NT2/D1 (cell line): ENCODE results near the gene DDX10.

Experiments
- DNase-seq: peaks from one replicate; pipeline ENCODE4 v3.0.0-alpha.2; 2011; ENCODE audit warnings: low read depth, low spot score
- H3K27me3 ChIP-seq: 2 replicates; pipeline ENCODE4 v1.6.0; 2011; ENCODE audit warnings: mild to moderate bottlenecking; ENCODE audit not compliant: insufficient read length, insufficient read depth
- H3K36me3 ChIP-seq: 2 replicates; pipeline ENCODE4 v1.6.1; 2011; ENCODE audit warnings: mild to moderate bottlenecking, low read length, mixed read lengths; ENCODE audit not compliant: insufficient read depth, insufficient read length
- H3K4me1 ChIP-seq: 2 replicates; pipeline ENCODE4 v1.5.1; 2011; ENCODE audit not compliant: insufficient read depth, insufficient read length
- H3K4me3 ChIP-seq: 2 replicates; pipeline ENCODE4 v1.5.1; 2011; ENCODE audit warnings: low read depth; ENCODE audit not compliant: insufficient read length
- H3K9ac ChIP-seq: 2 replicates; pipeline ENCODE4 v1.6.0; 2011; ENCODE audit warnings: low read depth; ENCODE audit not compliant: insufficient read length
- H3K9me3 ChIP-seq: 2 replicates; pipeline ENCODE4 v1.5.1; 2011; ENCODE audit warnings: mild to moderate bottlenecking, low read length; ENCODE audit not compliant: insufficient read depth
- SUZ12 ChIP-seq: IDR thresholded peaks from 2 replicates; pipeline ENCODE4 v1.6.1; 2011; ENCODE audit not compliant: insufficient read length, insufficient read depth; ENCODE audit errors: extremely low read depth
- YY1 ChIP-seq: IDR thresholded peaks from 2 replicates; pipeline ENCODE4 v1.6.1; 2011; ENCODE audit not compliant: insufficient read length, insufficient read depth
- ZNF274 ChIP-seq: IDR thresholded peaks from 2 replicates; pipeline ENCODE4 v1.6.1; 2011; ENCODE audit warnings: mild to moderate bottlenecking, low read depth, low read length

The DDX10 gene

GRCh38 chr11:108944471-108945178, 279.8 kb downstream of the DDX10 start:
- Histone ChIP-seq H3K9me3 (no peaks in the 10 kb centered on the region), H3K4me1 (no peaks in the 10 kb centered on the region), H3K4me3 (no peak overlapping the region), H3K36me3 (peaks cover 12% of the 10 kb centered on the region), H3K27me3 (no peaks in the 10 kb centered on the region), H3K9ac (no peak overlapping the region)
- DNase-seq: no peak
- TF ChIP-seq ZNF274 (no peak), SUZ12 (no peak), YY1 (no peak)

- TF ChIP-seq SUZ12 (no peak), ZNF274 (no peak), YY1 (no peak)
- H3K27me3 ChIP-seq: no peaks in the 10 kb centered on the region
- H3K4me1 ChIP-seq: no peaks in the 10 kb centered on the region
- H3K4me3 ChIP-seq: no peak overlapping the region
- no peaks in the 10 kb centered on the region for H3K9me3 ChIP-seq
- H3K36me3 ChIP-seq: peaks cover 7% of the 10 kb centered on the region
- no peak for DNase-seq
- no peak overlapping the region for H3K9ac ChIP-seq
Measured at GRCh38 chr11:108945341-108945740, 280.5 kb downstream of the DDX10 start.

- no peak overlapping the region for H3K4me3 ChIP-seq
- no peak for TF ChIP-seq SUZ12
Measured at GRCh38 chr11:108947654-108948570, 283.0 kb downstream of the DDX10 start.

GRCh38 chr11:108958368-108959104, 293.7 kb downstream of the DDX10 start:
- Histone ChIP-seq H3K4me3 (no peak overlapping the region), H3K36me3 (no peaks in the 10 kb centered on the region), H3K9me3 (no peaks in the 10 kb centered on the region; the same call in 1 of the 2 replicates), H3K4me1 (peaks cover 5% of the 10 kb centered on the region), H3K9ac (no peak overlapping the region), H3K27me3 (no peaks in the 10 kb centered on the region)
- DNase-seq: no peak
- TF ChIP-seq YY1 (no peak), ZNF274 (no peak), SUZ12 (no peak)

More at GRCh38 chr11:108947654-108948570, 283.0 kb downstream of the DDX10 start:
- H3K9me3 ChIP-seq: no peaks in the 10 kb centered on the region
- no peaks in the 10 kb centered on the region for H3K27me3 ChIP-seq
- H3K36me3 ChIP-seq: no peaks in the 10 kb centered on the region
- no peak for DNase-seq
- H3K4me1 ChIP-seq: no peaks in the 10 kb centered on the region
- H3K9ac ChIP-seq: no peak overlapping the region

- DNase-seq: no peak
- H3K27me3 ChIP-seq: no peaks in the 10 kb centered on the region
- no peak for TF ChIP-seq YY1
- TF ChIP-seq ZNF274: no peak
- no peak for TF ChIP-seq SUZ12
- no peak overlapping the region for H3K4me3 ChIP-seq
- peaks cover 5% of the 10 kb centered on the region for H3K4me1 ChIP-seq
- no peaks in the 10 kb centered on the region for H3K36me3 ChIP-seq
- no peaks in the 10 kb centered on the region; the same call in 1 of the 2 replicates for H3K9me3 ChIP-seq
- H3K9ac ChIP-seq: no peak overlapping the region
Measured at GRCh38 chr11:108959105-108959761, 294.4 kb downstream of the DDX10 start.

GRCh38 chr11:108959874-108960273, 295.0 kb downstream of the DDX10 start:
- H3K4me1 ChIP-seq: peaks cover 5% of the 10 kb centered on the region
- no peak overlapping the region for H3K4me3 ChIP-seq
- DNase-seq: no peak
- H3K36me3 ChIP-seq: no peaks in the 10 kb centered on the region
- TF ChIP-seq ZNF274: no peak
- no peak for TF ChIP-seq SUZ12
- TF ChIP-seq YY1: no peak
- no peaks in the 10 kb centered on the region; the same call in 1 of the 2 replicates for H3K9me3 ChIP-seq
- no peaks in the 10 kb centered on the region for H3K27me3 ChIP-seq
- H3K9ac ChIP-seq: no peak overlapping the region
